Liver (tissue), 9 donors: ENCODE measurements around the gene TAPT1. TPM values are rescaled to one million over a fixed set of nuclear protein-coding genes. Genes with fewer than 3 reads are reported as not detected.

Experiments
- DNase-seq: peaks from one replicate; pipeline ENCODE4 v3.0.0-alpha.2; 2017; ENCODE audit warnings: low spot score
- H3K27ac ChIP-seq, 2 donors: one replicate each; pipeline ENCODE4 v1.7.0; 2013; ENCODE audit warnings: inconsistent platforms in 2 of 2, low read length in 2 of 2, control low read depth in 1 of 2, low read depth in 1 of 2, mild to moderate bottlenecking in 1 of 2
- H3K27me3 ChIP-seq, 4 donors: one replicate each; pipeline versions ENCODE4 v1.6.1 to v1.7.0; 2013; ENCODE audit warnings: low read length in 3 of 4, inconsistent platforms in 1 of 4, mild to moderate bottlenecking in 1 of 4, moderate library complexity in 1 of 4; ENCODE audit not compliant: control insufficient read depth in 4 of 4, insufficient read depth in 4 of 4
- H3K36me3 ChIP-seq, 4 donors: one replicate each; pipeline versions ENCODE4 v1.6.1 to v1.7.0; 2013; ENCODE audit warnings: low read length in 3 of 4, mild to moderate bottlenecking in 3 of 4, low read depth in 1 of 4, moderate library complexity in 1 of 4; ENCODE audit not compliant: control insufficient read depth in 4 of 4, insufficient read depth in 3 of 4
- H3K4me1 ChIP-seq, 4 donors: one replicate each; pipeline versions ENCODE4 v1.6.1 to v1.7.0; 2013; ENCODE audit warnings: low read length in 3 of 4, mild to moderate bottlenecking in 3 of 4, moderate library complexity in 1 of 4; ENCODE audit not compliant: control insufficient read depth in 4 of 4, insufficient read depth in 4 of 4
- H3K4me3 ChIP-seq, 3 donors: one replicate each; pipeline versions ENCODE4 v1.6.1 to v1.7.0; 2013; ENCODE audit warnings: low read length in 3 of 3, control low read depth in 1 of 3, low read depth in 1 of 3, mild to moderate bottlenecking in 1 of 3
- H3K9ac ChIP-seq, 2 donors: one replicate each; pipeline ENCODE4 v1.7.0; 2013; ENCODE audit warnings: low read length in 2 of 2, mild to moderate bottlenecking in 2 of 2, moderate library complexity in 2 of 2, control low read depth in 1 of 2, low read depth in 1 of 2
- H3K9me3 ChIP-seq, 4 donors: one replicate each; pipeline versions ENCODE4 v1.6.1 to v1.7.0; 2013; ENCODE audit warnings: low read length in 3 of 4; ENCODE audit not compliant: control insufficient read depth in 4 of 4
- EGR1 ChIP-seq, 2 donors: IDR thresholded peaks; 2 replicates each; pipeline ENCODE4 v1.6.1; 2016 to 2018; ENCODE audit warnings: antibody characterized with exemption in 2 of 2, low read depth in 2 of 2
- FOXA1 ChIP-seq: IDR thresholded peaks from 2 replicates; pipeline ENCODE4 v1.6.1; 2016; ENCODE audit warnings: antibody characterized with exemption
- FOXA2 ChIP-seq: IDR thresholded peaks from 2 replicates; pipeline ENCODE4 v1.6.1; 2016; ENCODE audit warnings: antibody characterized with exemption
- GABPA ChIP-seq, 2 donors: IDR thresholded peaks in 1 of 2; conservative IDR thresholded peaks in 1 of 2; 2 replicates each; pipeline ENCODE4 v1.6.1; 2016; ENCODE audit warnings: antibody characterized with exemption in 2 of 2, mild to moderate bottlenecking in 1 of 2, moderate library complexity in 1 of 2
- JUND ChIP-seq, 2 donors: IDR thresholded peaks; 2 replicates each; pipeline ENCODE4 v1.6.1; 2016; ENCODE audit warnings: antibody characterized with exemption in 2 of 2
- NR2F2 ChIP-seq: IDR thresholded peaks from 2 replicates; pipeline ENCODE4 v1.6.1; 2016; ENCODE audit warnings: antibody characterized with exemption
- REST ChIP-seq: IDR thresholded peaks from 2 replicates; pipeline ENCODE4 v1.6.1; 2016; ENCODE audit warnings: antibody characterized with exemption, mild to moderate bottlenecking
- YY1 ChIP-seq: IDR thresholded peaks from 2 replicates; pipeline ENCODE4 v1.6.1; 2016; ENCODE audit warnings: antibody characterized with exemption, mild to moderate bottlenecking
- WGBS: extraction: QIAGEN DNeasy Blood & Tissue Kit; methylation state at CpG from one replicate; pipeline ENCODE4 v1.1.7; 2013; 5-methylcytosine and 5-hydroxymethylcytosine counted together
- polyA plus RNA-seq, 2 donors: library from polyadenylated mRNA; stranded (reverse) in 1 of 2; unstranded in 1 of 2; fragments of 200-250 nt in 1 of 2; fragments of >200 nt in 1 of 2; fragmentation: Nextera tagmentation in 1 of 2; extraction: Ambion mirVana in 1 of 2; gene quantifications; one replicate each; pipeline versions ENCODE4 v1.2.1 to v1.2.3, GENCODE V29; 2013 to 2015
- total RNA-seq, 2 donors: library from RNA; depleted of rRNA; stranded (reverse); fragments of >200 nt; gene quantifications; one replicate each; pipeline ENCODE4 v1.2.3, GENCODE V29; 2014
- TF ChIP-seq, protein P1 (sequence below): IDR thresholded peaks from 2 replicates; pipeline ENCODE4 v1.6.1; 2016; ENCODE audit warnings: antibody characterized with exemption
- TF ChIP-seq, protein P2 (sequence below): IDR thresholded peaks from 2 replicates; pipeline ENCODE4 v1.6.1; 2016; ENCODE audit warnings: antibody characterized with exemption
- donor health status: healthy.
- donor health status: healthy.
- donor health status: healthy.
- donor health status: healthy.
- donor health status: healthy.

The TAPT1 gene
- total and polyA plus RNA-seq, 4 donors = 12.2 to 53.7 (median 22.1) TPM

DNA sequence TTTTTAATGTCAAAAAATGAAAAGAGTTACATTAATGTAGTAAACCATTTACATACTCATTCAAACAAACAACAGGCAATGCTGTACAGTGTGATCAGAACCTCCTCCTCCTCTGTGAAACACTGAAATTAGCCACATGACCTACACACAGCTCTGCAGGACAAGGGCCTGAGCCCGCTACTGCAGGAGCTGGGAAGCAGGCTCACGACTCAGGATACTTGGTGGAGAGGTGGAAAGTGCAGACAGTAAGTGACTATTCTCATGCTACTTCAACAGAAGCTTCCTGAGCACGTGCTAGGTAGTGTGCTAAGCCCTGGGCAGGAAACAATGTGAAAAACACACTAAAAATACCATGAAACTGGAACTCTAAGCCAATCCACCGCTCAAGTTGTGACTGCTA lies 56.8 kb downstream of the TAPT1 start:
- no peak overlapping the region for H3K4me3 ChIP-seq
- H3K9me3 ChIP-seq = no peaks in the 10 kb centered on the region
- H3K36me3 ChIP-seq = peaks cover 4 to 67% (median 51%) of the 10 kb centered on the region in 4 donors
- no peak overlapping the region for H3K9ac ChIP-seq
- no peaks in the 10 kb centered on the region for H3K27me3 ChIP-seq
- DNase-seq = no peak
- 90% methylated on average over 4 of the region's 4 CpGs for WGBS
- H3K4me1 ChIP-seq = no peaks in the 10 kb centered on the region
- H3K27ac ChIP-seq = no peak overlapping the region
- TF ChIP-seq JUND (IDR thresholded peaks at IDR 0.05) (no peak), FOXA2 (no peak), YY1 (no peak), GABPA (IDR thresholded peaks at IDR 0.05 in 1 of 2, conservative IDR thresholded peaks at IDR 0.05 in 1 of 2) (no peak), NR2F2 (no peak), FOXA1 (no peak)
- TF ChIP-seq, protein P1, sequence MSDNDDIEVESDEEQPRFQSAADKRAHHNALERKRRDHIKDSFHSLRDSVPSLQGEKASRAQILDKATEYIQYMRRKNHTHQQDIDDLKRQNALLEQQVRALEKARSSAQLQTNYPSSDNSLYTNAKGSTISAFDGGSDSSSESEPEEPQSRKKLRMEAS = no peak
- TF ChIP-seq, protein P2, sequence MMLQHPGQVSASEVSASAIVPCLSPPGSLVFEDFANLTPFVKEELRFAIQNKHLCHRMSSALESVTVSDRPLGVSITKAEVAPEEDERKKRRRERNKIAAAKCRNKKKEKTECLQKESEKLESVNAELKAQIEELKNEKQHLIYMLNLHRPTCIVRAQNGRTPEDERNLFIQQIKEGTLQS = no peak

GRCh38 chr4:16168710-16169388 lies 57.4 kb downstream of the TAPT1 start:
- 84% methylated on average over 3 of the region's 3 CpGs for WGBS

More at GRCh38 chr4:16168710-16169388, 57.4 kb downstream of the TAPT1 start:
- H3K27ac ChIP-seq = no peak overlapping the region
- no peak for DNase-seq
- H3K4me1 ChIP-seq = no peaks in the 10 kb centered on the region
- H3K9me3 ChIP-seq = no peaks in the 10 kb centered on the region
- H3K36me3 ChIP-seq = peaks cover 4 to 67% (median 52%) of the 10 kb centered on the region in 4 donors
- no peak overlapping the region for H3K4me3 ChIP-seq
- no peaks in the 10 kb centered on the region for H3K27me3 ChIP-seq
- TF ChIP-seq FOXA2 (no peak), GABPA (IDR thresholded peaks at IDR 0.05 in 1 of 2, conservative IDR thresholded peaks at IDR 0.05 in 1 of 2) (no peak), REST (no peak), FOXA1 (no peak), EGR1 (IDR thresholded peaks at IDR 0.05; ENCODE audit: low read depth in 2 of 2) (no peak)
- H3K9ac ChIP-seq = no peak overlapping the region
